Fibroblast of upper back skin (primary cell): Measurements from ENCODE around the gene NR1I3.
A peak's percentile ranks its signal among the peaks of the same experiment; 100 is the strongest.

ENCODE experiments used
- DNase-seq: peaks from one replicate; pipeline ENCODE4 v3.0.0-alpha.2; 2013

The NR1I3 gene

DNA sequence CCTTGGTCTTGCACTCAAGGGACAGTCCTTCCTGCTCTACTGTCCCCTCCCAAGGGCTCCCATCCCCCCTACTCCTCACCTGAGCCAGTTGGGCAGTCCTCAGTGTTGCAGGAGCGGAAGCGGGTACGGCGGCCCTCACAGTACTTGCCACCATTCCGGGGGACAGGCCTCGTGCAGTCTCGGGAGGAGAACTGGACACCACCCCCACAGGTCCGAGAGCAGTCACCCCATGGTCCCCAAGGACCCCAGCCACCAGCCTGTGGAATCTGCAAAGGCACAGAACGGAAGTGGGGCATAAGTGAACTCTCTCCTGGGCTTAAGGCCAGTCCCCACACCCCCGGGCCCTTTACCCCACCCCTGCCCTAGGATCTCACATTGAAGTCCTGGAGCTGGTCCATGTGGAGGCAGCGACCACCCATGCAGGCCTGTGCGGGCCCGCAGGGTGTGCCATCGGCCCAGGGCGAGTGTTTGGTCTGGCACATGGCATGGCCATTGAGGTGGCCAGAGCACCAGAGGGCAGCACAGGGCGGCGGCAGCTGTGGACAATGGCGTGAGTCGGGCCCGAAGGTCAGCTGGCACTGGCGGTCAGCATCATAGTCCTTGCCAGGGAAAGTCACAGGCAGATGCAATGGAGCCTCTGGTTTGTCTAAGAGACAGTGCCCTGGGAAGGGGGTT lies 44.3 kb downstream of the NR1I3 start:
- DNase-seq: no peak

DNA sequence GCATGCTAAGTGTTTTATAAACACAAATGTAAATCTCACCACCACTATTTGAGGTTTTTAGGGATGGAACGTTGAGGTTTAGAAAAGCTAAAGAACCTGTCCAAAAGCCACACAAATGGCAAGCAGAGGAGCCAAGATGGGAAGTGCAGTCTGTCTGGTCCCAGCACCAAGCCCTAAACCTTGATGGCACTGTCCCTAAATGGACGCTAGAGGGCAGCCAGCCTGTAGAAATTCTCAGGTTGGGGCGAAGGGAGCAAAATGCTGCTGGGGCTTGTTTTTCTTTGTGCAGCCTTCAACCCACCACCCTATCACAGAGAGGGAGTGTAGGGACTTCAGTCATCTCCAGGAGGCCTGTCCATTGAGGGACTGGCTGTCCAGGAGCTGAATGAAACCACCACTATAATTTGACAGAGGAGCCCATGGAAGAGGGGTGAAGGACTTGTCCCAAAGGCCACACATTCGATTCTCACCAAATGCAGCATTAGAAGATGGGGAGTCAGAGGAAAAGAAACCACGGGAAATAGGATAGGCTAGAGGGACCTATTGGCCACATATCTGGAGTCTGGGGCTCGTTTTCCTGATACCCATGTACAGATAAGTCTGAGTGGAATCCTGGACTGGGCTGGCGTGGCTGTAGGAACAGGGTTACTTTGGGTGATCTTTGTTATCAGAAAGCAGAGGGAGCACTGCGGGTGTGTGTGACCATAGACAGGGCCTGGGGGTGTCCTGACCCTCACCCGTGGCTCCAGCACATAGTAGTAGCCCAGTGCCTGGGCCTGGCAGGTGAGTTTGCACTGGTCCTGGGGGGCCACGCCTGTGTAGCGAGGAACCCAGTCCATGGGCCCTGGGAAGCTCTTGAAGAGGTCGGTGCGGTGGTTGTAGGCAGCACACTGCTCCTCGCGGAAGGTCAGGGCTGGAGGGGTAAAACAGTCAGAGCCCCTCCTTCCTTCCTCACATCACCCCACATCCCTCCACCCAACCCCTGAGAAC lies 45.2 kb downstream of the NR1I3 start:
- DNase-seq: peak; percentile 72

DNA sequence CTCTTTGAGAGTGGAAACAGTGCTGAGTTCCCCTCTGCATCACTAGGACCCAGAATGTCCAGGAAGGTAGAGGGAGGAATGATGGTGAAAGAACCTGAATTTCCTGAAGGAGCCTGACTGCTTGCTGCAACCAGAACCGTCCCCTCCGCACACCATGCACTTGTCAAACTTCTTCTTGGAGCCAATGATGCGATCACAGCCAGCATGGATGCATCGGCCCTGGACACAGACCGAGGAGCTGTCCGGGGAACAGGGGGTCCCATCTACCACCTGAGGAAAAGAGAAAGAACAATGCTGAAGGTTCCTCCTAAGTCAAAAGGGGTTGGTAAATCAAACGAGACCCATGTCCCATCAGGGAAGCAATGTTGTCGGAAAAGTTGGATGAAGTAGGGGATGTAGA lies 46.0 kb downstream of the NR1I3 start:
- DNase-seq: no peak

DNA sequence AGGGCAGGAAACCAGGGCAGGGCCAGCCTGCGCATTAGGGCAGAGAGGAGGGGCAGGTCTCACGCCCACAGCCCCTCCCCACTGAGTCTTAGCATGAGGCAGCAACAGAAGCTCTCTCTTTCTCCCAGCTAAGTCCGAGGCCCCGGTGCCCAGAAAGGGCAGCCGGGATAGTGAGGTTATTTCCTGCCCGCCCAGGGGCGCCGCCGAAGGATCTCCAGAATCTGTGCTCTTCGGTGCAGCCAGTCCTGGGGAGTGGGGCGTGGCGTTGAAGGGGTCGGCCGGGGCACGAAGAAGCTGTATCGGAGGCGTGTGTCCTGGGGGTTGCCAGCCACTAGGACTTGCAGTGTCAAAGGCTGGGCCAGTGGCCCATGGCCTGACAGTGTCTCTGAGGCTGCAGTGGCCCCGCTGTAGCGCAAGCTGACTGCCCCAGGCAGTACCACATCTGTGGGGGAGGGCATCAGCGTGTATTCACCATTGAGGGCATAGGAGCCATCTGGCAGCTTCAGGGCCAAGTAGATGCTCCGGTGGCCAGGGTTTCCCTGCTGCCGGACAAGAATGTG lies 47.0 kb downstream of the NR1I3 start:
- DNase-seq: no peak

DNA sequence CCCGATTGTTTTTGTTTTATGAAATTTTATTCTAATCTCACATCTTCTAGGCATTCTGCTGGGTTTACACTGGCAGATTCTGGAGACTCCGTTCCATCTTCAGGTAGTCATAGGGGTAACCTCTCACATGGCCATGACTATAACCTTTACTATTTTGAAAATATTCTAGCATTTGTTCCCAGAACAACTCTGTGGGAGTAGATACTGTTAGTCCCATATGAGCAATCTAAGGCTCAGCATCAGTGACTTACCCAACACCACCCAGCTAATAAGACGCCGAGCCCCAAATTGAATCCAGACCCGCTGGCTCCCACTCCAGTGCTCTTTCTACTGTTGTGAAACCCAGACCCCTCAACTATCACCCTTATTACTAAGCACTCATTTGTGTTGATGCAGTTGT lies 49.0 kb downstream of the NR1I3 start:
- DNase-seq: no peak

DNA sequence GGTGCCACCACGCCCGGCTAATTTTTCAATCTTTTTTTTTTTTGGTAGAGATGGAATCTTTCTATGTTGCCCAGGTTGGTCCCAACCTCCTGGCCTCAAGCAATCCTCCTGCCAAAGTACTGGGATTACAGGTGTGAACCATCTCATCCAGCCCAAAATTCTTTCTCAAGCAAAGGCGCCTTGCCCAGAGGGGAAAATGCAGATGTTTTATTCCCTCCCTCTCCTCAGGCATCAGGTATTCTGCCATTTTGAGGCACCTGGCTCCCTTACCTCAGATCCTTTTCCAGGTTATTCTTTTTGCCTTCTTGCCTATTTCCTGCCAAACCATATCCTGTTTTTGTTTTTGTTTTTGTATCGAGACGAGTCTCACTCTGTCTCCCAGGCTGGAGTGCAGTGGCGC lies 49.6 kb downstream of the NR1I3 start:
- DNase-seq: no peak

DNA sequence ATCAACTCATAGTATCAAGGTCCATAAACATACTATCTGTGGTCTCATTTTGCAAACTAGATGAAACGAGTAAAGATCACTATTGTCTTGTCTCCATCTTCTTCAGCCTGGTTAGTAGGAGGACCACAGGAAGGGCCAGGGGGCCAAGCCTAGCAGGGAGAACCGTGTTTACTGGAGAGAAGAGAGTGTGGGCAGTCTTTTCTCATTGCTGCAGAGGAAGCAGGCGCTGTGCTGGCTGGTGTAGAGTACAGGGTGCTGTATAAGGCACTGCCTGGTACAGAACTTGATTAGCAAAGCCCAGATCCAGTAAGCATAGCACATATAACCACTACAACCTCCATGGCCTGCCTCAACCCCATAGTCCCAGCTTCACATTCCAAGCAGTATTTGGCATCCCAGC lies 50.7 kb downstream of the NR1I3 start:
- no peak for DNase-seq

DNA sequence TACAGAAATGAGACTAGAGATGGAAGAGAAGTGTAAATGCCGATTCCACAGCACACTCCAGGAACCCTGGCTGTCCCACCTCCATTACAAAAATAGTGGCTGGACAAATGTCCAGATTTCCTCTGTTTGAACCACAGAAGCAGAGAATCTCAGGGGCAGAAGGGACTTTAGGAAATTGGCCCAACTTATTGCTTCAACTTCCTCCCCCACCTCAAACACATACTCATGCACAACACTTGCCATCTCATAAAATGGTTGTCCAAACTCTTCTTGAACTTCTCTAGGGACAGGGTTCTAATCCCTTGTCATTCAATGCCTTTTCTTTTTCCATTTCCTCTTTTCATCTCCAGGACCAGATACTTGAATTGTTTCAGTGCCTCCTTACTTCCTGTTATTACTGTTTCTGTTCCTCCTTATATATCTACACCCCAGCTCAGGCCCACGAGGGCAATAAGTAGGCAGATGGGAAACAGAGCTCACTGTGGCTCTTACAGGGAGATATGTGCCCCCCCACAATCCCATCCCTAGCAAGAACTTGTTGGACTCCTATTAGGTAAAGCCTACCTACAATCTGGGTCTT lies 52.2 kb downstream of the NR1I3 start:
- DNase-seq: no peak

DNA sequence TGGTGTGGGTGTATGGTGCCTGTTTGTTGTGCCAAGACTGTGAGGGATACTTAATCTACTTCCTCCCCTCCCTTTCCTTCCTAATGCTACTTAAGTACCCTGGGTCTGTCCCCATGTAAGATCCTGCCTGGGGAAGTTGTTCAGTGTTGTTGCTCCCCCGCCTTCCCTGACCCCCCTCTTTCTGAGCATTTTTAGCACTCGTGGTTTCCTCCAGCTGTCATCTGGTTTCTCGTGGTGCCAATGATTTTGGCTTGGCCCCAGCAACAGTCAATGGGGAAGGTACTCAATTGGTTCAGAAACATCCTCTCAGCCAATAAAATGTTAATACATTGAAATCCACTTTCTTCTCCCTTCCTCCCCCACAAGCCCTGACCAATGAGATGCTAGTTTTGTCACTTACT lies 52.7 kb downstream of the NR1I3 start:
- DNase-seq: peak; percentile 73

DNA sequence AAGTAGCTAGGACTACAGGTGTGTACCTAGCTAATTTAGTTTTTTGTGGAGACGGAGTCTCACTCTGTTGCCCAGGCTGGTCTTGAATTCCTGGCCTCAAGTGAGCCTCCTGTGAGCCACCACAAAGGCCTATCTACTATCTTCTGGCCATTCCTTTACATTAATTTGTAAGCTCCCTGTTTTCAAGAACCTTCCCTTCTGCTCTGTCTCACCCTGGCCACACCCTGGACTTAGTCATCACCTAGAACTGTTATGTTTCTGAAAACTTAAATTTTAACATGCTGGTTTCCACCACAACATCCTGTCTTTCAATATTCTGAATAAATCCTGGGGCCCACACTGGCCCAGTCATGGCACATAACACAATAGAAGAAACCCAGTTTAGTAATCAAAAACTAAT lies 55.8 kb downstream of the NR1I3 start:
- peak; percentile 41 for DNase-seq

DNA sequence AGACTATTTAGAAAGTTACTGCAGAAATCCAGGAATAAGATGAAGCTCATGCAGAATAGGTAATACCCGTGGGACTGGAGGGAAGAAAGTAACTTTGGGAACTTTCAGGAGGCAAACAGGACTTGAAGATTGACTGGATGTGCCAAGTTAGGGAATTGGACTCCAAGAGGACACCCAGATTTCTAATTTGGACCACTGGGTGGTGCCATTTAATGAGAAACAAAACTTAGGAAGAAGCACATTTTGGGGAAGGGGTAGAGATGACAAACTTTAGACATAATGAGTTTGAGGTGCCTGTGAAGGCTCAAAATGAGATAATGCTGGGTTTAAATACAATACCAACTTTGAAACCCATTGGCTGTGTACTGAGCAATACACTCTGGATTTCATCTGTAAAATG lies 57.4 kb downstream of the NR1I3 start:
- DNase-seq: no peak

DNA sequence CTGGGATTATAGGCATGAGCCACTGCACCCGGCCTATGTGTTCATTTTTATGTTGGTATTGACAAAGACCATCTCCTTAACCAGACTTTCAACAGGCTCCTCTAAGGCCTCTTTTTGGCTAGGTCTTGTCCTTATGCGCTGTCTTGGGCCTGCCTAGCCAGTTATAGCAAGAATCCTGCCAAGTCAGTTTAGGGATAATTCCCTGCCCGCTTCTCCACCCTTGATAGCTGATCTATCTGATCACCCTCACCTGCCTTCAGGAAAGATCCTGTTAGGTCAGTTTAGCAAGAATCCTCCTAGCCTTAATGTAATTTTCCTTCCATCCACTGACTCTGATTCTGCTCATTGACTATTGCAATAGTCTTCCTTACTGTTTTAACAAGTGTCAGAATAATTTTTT lies 58.3 kb downstream of the NR1I3 start:
- DNase-seq: no peak
